NT2/D1 (cell line): ENCODE results near the gene PCDHGC3.

Source experiments
- YY1 ChIP-seq: IDR thresholded peaks from 2 replicates; pipeline ENCODE4 v1.6.1; 2011; ENCODE audit not compliant: insufficient read length, insufficient read depth
- ZNF274 ChIP-seq: IDR thresholded peaks from 2 replicates; pipeline ENCODE4 v1.6.1; 2011; ENCODE audit warnings: mild to moderate bottlenecking, low read depth, low read length

- TF ChIP-seq ZNF274 (no peak), YY1 (no peak)
These were observed 30.8 kb downstream of the PCDHGC3 start for GRCh38 chr5:141506381-141507155.
